Measurements from ENCODE around the gene GOLT1A.

GOLT1A gene

GRCh38 chr1:204190212-204191211 lies 23.3 kb downstream of the GOLT1A start:
- DNase-seq, result no peak

GRCh38 chr1:204188959-204189639 lies 24.7 kb downstream of the GOLT1A start:
- DNase-seq, result no peak

GRCh38 chr1:204186597-204186996 lies 27.2 kb downstream of the GOLT1A start:
- no peak for DNase-seq

GRCh38 chr1:204181116-204181515 lies 32.7 kb downstream of the GOLT1A start:
- DNase-seq, result no peak

GRCh38 chr1:204180133-204180532 lies 33.7 kb downstream of the GOLT1A start:
- DNase-seq, result no peak

- DNase-seq, result no peak
Observed at GRCh38 chr1:204178487-204179281, 35.1 kb downstream of the GOLT1A start.

GRCh38 chr1:204177133-204177532 lies 36.7 kb downstream of the GOLT1A start:
- no peak for DNase-seq

GRCh38 chr1:204176049-204176448 lies 37.7 kb downstream of the GOLT1A start:
- no peak for DNase-seq

- DNase-seq, result no peak
Observed at GRCh38 chr1:204174958-204175357, 38.8 kb downstream of the GOLT1A start.

GRCh38 chr1:204172404-204173029 lies 41.3 kb downstream of the GOLT1A start:
- DNase-seq, result no peak

GRCh38 chr1:204171751-204172178 lies 42.0 kb downstream of the GOLT1A start:
- no peak for DNase-seq

- no peak for DNase-seq
Observed at GRCh38 chr1:204170494-204171155, 43.2 kb downstream of the GOLT1A start.

- DNase-seq, result no peak
Observed at GRCh38 chr1:204169858-204170257, 43.9 kb downstream of the GOLT1A start.

- DNase-seq, result no peak
Observed at GRCh38 chr1:204167730-204168129, 46.1 kb downstream of the GOLT1A start.

- no peak for DNase-seq
Observed at GRCh38 chr1:204166219-204166618, 47.6 kb downstream of the GOLT1A start, which contains the start of gene REN. Gene REN, minus strand, starts transcription at chr1:204166337. Its CDS starts 44 bp downstream, at chr1:204166293.

GRCh38 chr1:204162494-204163074 lies 51.2 kb downstream of the GOLT1A start:
- DNase-seq, result peak; percentile 93

- no peak for DNase-seq
Observed at GRCh38 chr1:204161609-204162493, 51.9 kb downstream of the GOLT1A start.

GRCh38 chr1:204157962-204158361 lies 55.8 kb downstream of the GOLT1A start:
- no peak for DNase-seq

- no peak for DNase-seq
Observed at GRCh38 chr1:204155881-204156280, 57.9 kb downstream of the GOLT1A start.

- DNase-seq, result no peak
Observed at GRCh38 chr1:204154568-204155255, 59.1 kb downstream of the GOLT1A start.
